Body of pancreas (tissue), 4 donors: Measurements from ENCODE around the gene PEX14. TPM values are rescaled to one million over a fixed set of nuclear protein-coding genes. Genes with fewer than 3 reads are reported as not detected.

ENCODE experiments used
- ATAC-seq: fragments of 150-250 bp; one replicate; pipeline ENCODE4 v1.9.1; 2016
- DNase-seq, 4 donors: peaks; one replicate each; pipeline ENCODE4 v3.0.0-alpha.2; 2019
- H3K27ac ChIP-seq, 4 donors: fragments of 200-600 bp; sonication (generic); 1 replicate in 3 of 4; 2 replicates in 1 of 4; pipeline versions ENCODE4 v1.5.1 to v1.6.1; 2016 to 2019; ENCODE audit warnings: mild to moderate bottlenecking in 1 of 4, mixed read lengths in 1 of 4, moderate library complexity in 1 of 4
- H3K27me3 ChIP-seq, 2 donors: fragments of 200-600 bp; sonication (generic); one replicate each; pipeline ENCODE4 v1.6.0; 2016; ENCODE audit warnings: mild to moderate bottlenecking in 1 of 2
- H3K36me3 ChIP-seq, 2 donors: fragments of 200-600 bp; sonication (generic); replicated peaks in 1 of 2; 2 replicates each; pipeline ENCODE4 v1.5.1; 2016; ENCODE audit warnings: low read depth in 2 of 2; ENCODE audit not compliant: insufficient read depth in 1 of 2
- H3K4me1 ChIP-seq: fragments of 200-600 bp; sonication (generic); one replicate; pipeline ENCODE4 v1.6.0; 2016
- H3K4me3 ChIP-seq, 2 donors: fragments of 200-600 bp; sonication (generic); 1 replicate in 1 of 2; 2 replicates in 1 of 2; pipeline ENCODE4 v1.5.1; 2016 to 2019
- H3K9me3 ChIP-seq, 3 donors: fragments of 200-600 bp; sonication (generic); 1 replicate in 2 of 3; 2 replicates in 1 of 3; pipeline ENCODE4 v1.5.1; 2016
- POLR2A ChIP-seq, 3 donors: fragments of 450-650 bp; IDR thresholded peaks; one replicate each; pipeline ENCODE4 v1.6.1; 2016; ENCODE audit warnings: antibody characterized with exemption in 3 of 3, mild to moderate bottlenecking in 2 of 3
- WGBS, 2 donors: methylation state at CpG; one replicate each; pipeline ENCODE4 v1.1.5; 2017; 5-methylcytosine and 5-hydroxymethylcytosine counted together
- intact Hi-C: fragments of 100-400 bp; cut with DNase I; formaldehyde crosslinking; loops from one replicate; pipeline ENCODE4 v1.15.1; 2023
- total RNA-seq, 2 donors: library from RNA; depleted of rRNA; stranded (reverse); fragments of >200 nt; gene quantifications; one replicate each; pipeline ENCODE4 v1.1.0, GENCODE V29; 2016
- TF ChIP-seq, protein P1 (sequence below), 7 experiments: fragments of 450-650 bp in 4 of 7; fragments of 200-600 bp in 3 of 7; sonication (generic) in 3 of 7; IDR thresholded peaks; one replicate each; pipeline ENCODE4 v1.5.1; 2016 to 2019; ENCODE audit warnings: antibody characterized with exemption in 7 of 7

Gene PEX14
- total RNA-seq, 2 donors from 2014 or later, result 8.6 to 8.8 TPM

- H3K9me3 ChIP-seq, result no peaks in the 10 kb centered on the region
- peaks cover 0 to 2% of the 10 kb centered on the region in 2 donors for H3K36me3 ChIP-seq
- 88% methylated on average over 14 of the region's 14 CpGs for WGBS, 2 donors
- DNase-seq (no peak), ATAC-seq (no peak)
- no peak for TF ChIP-seq POLR2A (IDR thresholded peaks at IDR 0.05)
- TF ChIP-seq, protein P1, sequence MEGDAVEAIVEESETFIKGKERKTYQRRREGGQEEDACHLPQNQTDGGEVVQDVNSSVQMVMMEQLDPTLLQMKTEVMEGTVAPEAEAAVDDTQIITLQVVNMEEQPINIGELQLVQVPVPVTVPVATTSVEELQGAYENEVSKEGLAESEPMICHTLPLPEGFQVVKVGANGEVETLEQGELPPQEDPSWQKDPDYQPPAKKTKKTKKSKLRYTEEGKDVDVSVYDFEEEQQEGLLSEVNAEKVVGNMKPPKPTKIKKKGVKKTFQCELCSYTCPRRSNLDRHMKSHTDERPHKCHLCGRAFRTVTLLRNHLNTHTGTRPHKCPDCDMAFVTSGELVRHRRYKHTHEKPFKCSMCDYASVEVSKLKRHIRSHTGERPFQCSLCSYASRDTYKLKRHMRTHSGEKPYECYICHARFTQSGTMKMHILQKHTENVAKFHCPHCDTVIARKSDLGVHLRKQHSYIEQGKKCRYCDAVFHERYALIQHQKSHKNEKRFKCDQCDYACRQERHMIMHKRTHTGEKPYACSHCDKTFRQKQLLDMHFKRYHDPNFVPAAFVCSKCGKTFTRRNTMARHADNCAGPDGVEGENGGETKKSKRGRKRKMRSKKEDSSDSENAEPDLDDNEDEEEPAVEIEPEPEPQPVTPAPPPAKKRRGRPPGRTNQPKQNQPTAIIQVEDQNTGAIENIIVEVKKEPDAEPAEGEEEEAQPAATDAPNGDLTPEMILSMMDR (IDR thresholded peaks at IDR 0.05), result no peak
- no peak overlapping the region for H3K4me3 ChIP-seq
- intact Hi-C loops, result no loop called here
- no peaks in the 10 kb centered on the region for H3K4me1 ChIP-seq
- H3K27ac ChIP-seq, result no peak overlapping the region
- no peaks in the 10 kb centered on the region for H3K27me3 ChIP-seq
These were observed 61.5 kb downstream of the PEX14 start for GRCh38 chr1:10536133-10536770.

DNA sequence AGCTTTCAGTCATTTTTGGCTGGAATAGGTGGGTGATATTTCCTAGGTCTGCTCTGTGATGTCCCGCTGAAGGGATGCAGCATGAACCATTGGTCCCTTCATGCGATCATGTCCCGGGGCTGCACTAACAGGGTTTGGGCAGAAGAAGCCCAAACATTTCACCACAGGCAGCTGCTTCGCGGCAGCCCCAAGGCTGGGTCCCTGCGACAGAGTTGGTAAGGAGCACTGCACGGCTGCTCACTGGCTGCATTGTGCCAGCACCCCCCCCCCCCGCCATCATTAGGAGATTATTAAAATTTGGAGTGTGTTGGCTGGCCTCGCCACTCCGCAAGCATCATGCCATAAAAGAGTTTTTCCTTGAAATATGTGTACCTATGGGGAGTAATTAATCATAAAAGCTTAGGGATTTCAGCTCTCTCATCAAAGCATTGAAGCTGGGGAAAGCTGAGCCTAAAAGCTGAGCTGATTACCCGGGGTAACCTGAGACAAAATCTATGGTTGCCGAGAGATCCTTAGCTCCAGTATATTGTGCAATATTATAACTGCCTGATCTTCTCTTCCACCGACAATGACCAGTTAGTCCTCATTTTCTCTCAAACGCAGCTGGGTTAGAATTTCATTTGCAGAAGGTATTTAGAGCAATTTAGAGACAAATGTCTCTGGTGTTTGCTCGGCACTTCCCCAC is 62.5 kb downstream of the PEX14 start:
- ATAC-seq (peak; percentile 60), DNase-seq (no peak)
- no peak overlapping the region for H3K4me3 ChIP-seq
- H3K36me3 ChIP-seq, result peaks cover 0 to 2% of the 10 kb centered on the region in 2 donors
- H3K27ac ChIP-seq, result no peak overlapping the region
- H3K9me3 ChIP-seq, result no peaks in the 10 kb centered on the region
- intact Hi-C loops, result no loop called here
- WGBS, 2 donors, result 66 to 70% methylated on average over 10 to 15 of the region's 15 CpGs
- no peaks in the 10 kb centered on the region for H3K4me1 ChIP-seq
- TF ChIP-seq, protein P1 (IDR thresholded peaks at IDR 0.05), result no peak
- TF ChIP-seq POLR2A (IDR thresholded peaks at IDR 0.05), result no peak
- no peaks in the 10 kb centered on the region for H3K27me3 ChIP-seq

DNA sequence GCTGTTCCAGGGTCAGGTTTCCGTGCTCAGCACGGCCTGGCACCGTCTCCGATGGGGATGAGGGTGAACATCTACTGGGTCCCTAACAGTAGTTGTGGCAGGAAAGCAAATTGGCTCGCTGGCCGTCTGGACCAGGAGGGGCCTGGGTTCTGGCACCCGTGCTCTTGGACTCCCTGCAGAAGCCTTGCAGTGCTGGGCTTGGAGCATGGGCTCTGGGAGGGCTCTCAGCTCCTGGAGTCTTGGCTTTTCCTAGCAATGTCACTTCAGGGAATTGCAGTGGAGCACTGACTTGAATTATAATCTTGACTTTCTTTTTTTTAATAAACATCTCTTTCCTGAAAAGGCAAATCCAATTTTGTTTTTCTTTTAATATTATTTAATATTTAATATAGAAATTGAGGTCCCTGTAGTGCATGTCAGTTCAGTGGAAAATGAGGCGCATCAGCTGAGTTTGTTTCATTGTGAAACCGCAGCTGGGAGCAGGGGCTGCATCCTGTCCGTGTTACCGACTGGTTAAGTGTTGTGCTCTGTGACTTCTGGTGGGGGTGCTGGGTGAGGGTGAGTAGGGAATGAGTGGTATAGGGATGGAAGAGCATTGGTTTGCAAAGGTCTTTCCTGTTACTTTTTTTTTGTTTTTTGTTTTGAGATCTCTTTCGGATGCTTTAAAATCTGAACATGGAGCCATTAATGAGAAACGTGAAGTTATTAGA is 64.1 kb downstream of the PEX14 start:
- DNase-seq, result no peak
- H3K27me3 ChIP-seq, result no peaks in the 10 kb centered on the region

DNA sequence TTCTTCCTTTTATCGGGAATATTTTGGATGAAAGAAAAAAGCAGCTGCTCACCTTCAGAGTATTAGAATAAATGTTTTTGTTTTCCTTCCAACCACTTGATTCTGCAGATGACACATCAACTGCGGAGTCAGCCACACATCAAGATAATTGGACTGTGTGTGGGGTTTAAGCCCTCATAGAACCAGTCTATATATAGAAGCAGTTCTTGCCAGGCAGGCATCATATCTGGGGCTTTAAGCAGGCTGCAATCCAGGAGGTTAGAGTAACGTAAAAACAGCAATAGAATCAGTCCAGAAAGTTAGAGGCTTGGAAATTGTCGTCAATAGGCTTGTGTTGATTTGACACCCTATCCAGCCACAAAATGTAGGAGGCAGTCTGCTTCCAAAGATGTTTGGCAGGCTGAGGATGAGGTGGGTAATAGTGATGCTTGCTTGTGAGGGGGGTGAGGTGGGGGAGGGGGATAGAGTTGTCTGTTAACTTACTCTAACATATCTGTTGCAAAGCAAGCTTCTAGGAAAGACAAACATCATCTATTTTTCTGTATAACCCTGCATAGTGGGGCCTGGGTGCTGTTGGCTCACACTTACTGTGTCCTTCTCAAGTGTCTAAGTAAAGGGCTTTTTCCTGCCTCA is 64.8 kb downstream of the PEX14 start:
- H3K27me3 ChIP-seq, result no peaks in the 10 kb centered on the region
- TF ChIP-seq POLR2A (IDR thresholded peaks at IDR 0.05), result no peak
- TF ChIP-seq, protein P1 (IDR thresholded peaks at IDR 0.05), result no peak
- H3K4me1 ChIP-seq, result no peaks in the 10 kb centered on the region
- no peak overlapping the region for H3K27ac ChIP-seq
- H3K9me3 ChIP-seq, result no peaks in the 10 kb centered on the region
- H3K4me3 ChIP-seq, result no peak overlapping the region
- H3K36me3 ChIP-seq, result peaks cover 0 to 2% of the 10 kb centered on the region in 2 donors
- 76 to 86% methylated on average over 4 of the region's 4 CpGs for WGBS, 2 donors
- intact Hi-C loops, result no loop called here
- ATAC-seq, result no peak
- DNase-seq, result no peak

More for the DNA sequence above, 64.1 kb downstream of the PEX14 start:
- TF ChIP-seq, protein P1 (IDR thresholded peaks at IDR 0.05), result no peak
- TF ChIP-seq POLR2A (IDR thresholded peaks at IDR 0.05), result no peak
- peaks cover 0 to 2% of the 10 kb centered on the region in 2 donors for H3K36me3 ChIP-seq
- 86 to 87% methylated on average over 8 to 13 of the region's 13 CpGs for WGBS, 2 donors
- H3K27ac ChIP-seq, result no peak overlapping the region
- intact Hi-C loops, result no loop called here
- no peak overlapping the region for H3K4me3 ChIP-seq
- ATAC-seq, result no peak
- H3K9me3 ChIP-seq, result no peaks in the 10 kb centered on the region
- H3K4me1 ChIP-seq, result no peaks in the 10 kb centered on the region
